Glutamatergic neuron (in vitro differentiated cells): Measurements from ENCODE around the gene CSNK1D. TPM values are rescaled to one million over a fixed set of nuclear protein-coding genes. Genes with fewer than 3 reads are reported as not detected.
A peak's percentile ranks its signal among the peaks of the same experiment; 100 is the strongest.

Source experiments
- DNase-seq: peaks from one replicate; pipeline ENCODE4 v3.0.0; 2022
- H3K27ac Mint-ChIP-seq: one replicate; pipeline ENCODE4 v1.8.0; 2020; ENCODE audit warnings: mild to moderate bottlenecking, mixed read lengths, inconsistent platforms; ENCODE audit not compliant: unreplicated experiment
- H3K27me3 Mint-ChIP-seq: one replicate; pipeline ENCODE4 v1.8.0; 2020; ENCODE audit warnings: mild to moderate bottlenecking, moderate library complexity, mixed read lengths, inconsistent platforms; ENCODE audit not compliant: unreplicated experiment
- H3K36me3 Mint-ChIP-seq: one replicate; pipeline ENCODE4 v1.8.0; 2020; ENCODE audit warnings: mild to moderate bottlenecking, mixed read lengths, inconsistent platforms; ENCODE audit not compliant: unreplicated experiment
- H3K4me1 Mint-ChIP-seq: one replicate; pipeline ENCODE4 v1.8.0; 2020; ENCODE audit warnings: mild to moderate bottlenecking, low read depth, mixed read lengths, inconsistent platforms; ENCODE audit not compliant: unreplicated experiment
- H3K4me3 Mint-ChIP-seq: one replicate; pipeline ENCODE4 v1.8.0; 2020; ENCODE audit warnings: mild to moderate bottlenecking, mixed read lengths, inconsistent platforms; ENCODE audit not compliant: unreplicated experiment
- H3K9me3 Mint-ChIP-seq: one replicate; pipeline ENCODE4 v1.8.0; 2020; ENCODE audit warnings: mild to moderate bottlenecking, moderate library complexity, mixed read lengths, inconsistent platforms; ENCODE audit not compliant: unreplicated experiment
- CTCF ChIP-seq: fragments of 200-600 bp; sonication (generic); IDR thresholded peaks from one replicate; pipeline ENCODE4 v1.5.0; 2021; ENCODE audit not compliant: partially characterized antibody, unreplicated experiment
- total RNA-seq: library from RNA; stranded (reverse); fragmentation: NEBNext Ultra II Directional; extraction: Animal tissue kit (Norgen Biotek cat#: 25700); gene quantifications from one replicate; pipeline ENCODE4 v1.2.1, GENCODE V29; 2021; ENCODE audit not compliant: unreplicated experiment

The CSNK1D gene
- total RNA-seq, 1 donor from 2014 or later, result 211 TPM

GRCh38 chr17:82272495-82273326, 789 bp downstream of the CSNK1D start:
- DNase-seq, result peak; percentile 77
- Mint-ChIP-seq H3K36me3 (peaks cover 5% of the 10 kb centered on the region), H3K4me1 (peaks cover 29% of the 10 kb centered on the region), H3K4me3 (peak overlapping the region; percentile 100), H3K9me3 (peaks cover 12% of the 10 kb centered on the region), H3K27me3 (peaks cover 5% of the 10 kb centered on the region), H3K27ac (peak overlapping the region; percentile 99)
- no peak for TF ChIP-seq CTCF

GRCh38 chr17:82271401-82271800, 2.1 kb downstream of the CSNK1D start:
- no peak for TF ChIP-seq CTCF
- Mint-ChIP-seq H3K4me1 (peaks cover 29% of the 10 kb centered on the region), H3K4me3 (peak overlapping the region; percentile 100), H3K36me3 (peaks cover 5% of the 10 kb centered on the region), H3K27ac (peak overlapping the region; percentile 99), H3K9me3 (peaks cover 7% of the 10 kb centered on the region), H3K27me3 (peaks cover 5% of the 10 kb centered on the region)
- no peak for DNase-seq

GRCh38 chr17:82270651-82271050, 2.8 kb downstream of the CSNK1D start:
- peaks cover 33% of the 10 kb centered on the region for H3K4me1 Mint-ChIP-seq
- peaks cover 5% of the 10 kb centered on the region for H3K36me3 Mint-ChIP-seq
- H3K27ac Mint-ChIP-seq, result no peak overlapping the region

GRCh38 chr17:82269882-82270500, 3.5 kb downstream of the CSNK1D start:
- peak overlapping the region; percentile 63 for H3K4me3 Mint-ChIP-seq
- peaks cover 5% of the 10 kb centered on the region for H3K36me3 Mint-ChIP-seq
- peaks cover 33% of the 10 kb centered on the region for H3K4me1 Mint-ChIP-seq
- no peak for TF ChIP-seq CTCF
- H3K27me3 Mint-ChIP-seq, result peaks cover 5% of the 10 kb centered on the region
- no peak for DNase-seq
- peaks cover 6% of the 10 kb centered on the region for H3K9me3 Mint-ChIP-seq
- H3K27ac Mint-ChIP-seq, result peak overlapping the region; percentile 43

More at GRCh38 chr17:82270651-82271050, 2.8 kb downstream of the CSNK1D start:
- Mint-ChIP-seq H3K4me3 (peak overlapping the region; percentile 53), H3K27me3 (peaks cover 5% of the 10 kb centered on the region), H3K9me3 (peaks cover 6% of the 10 kb centered on the region)
- DNase-seq, result no peak
- no peak for TF ChIP-seq CTCF
